Kidney epithelial cell (primary cell): ENCODE measurements around the gene DMKN. TPM values are rescaled to one million over a fixed set of nuclear protein-coding genes. Genes with fewer than 3 reads are reported as not detected.

ENCODE experiments used
- DNase-seq: peaks from one replicate; pipeline ENCODE4 v3.0.0-alpha.2; 2010; ENCODE audit warnings: low read depth
- H3K27me3 ChIP-seq: 2 replicates; pipeline ENCODE4 v1.6.0; 2011; ENCODE audit warnings: low read length; ENCODE audit not compliant: control insufficient read depth, insufficient read depth
- H3K36me3 ChIP-seq: 2 replicates; pipeline ENCODE4 v1.5.1; 2011; ENCODE audit warnings: low read length; ENCODE audit not compliant: control insufficient read depth, insufficient read depth
- H3K4me3 ChIP-seq: 2 replicates; pipeline ENCODE4 v1.5.1; 2011; ENCODE audit warnings: low read depth, mild to moderate bottlenecking, control low read depth, low read length
- total RNA-seq: library from RNA; depleted of rRNA; stranded (reverse); fragments of >200 nt; gene quantifications from 2 replicates; pipeline ENCODE4 v1.2.3, GENCODE V29; 2015
- TF ChIP-seq, protein P1 (sequence below): IDR thresholded peaks from 2 replicates; pipeline ENCODE4 v1.5.1; 2011; ENCODE audit warnings: mild to moderate bottlenecking, moderate library complexity, low read length, control low read depth, inconsistent platforms; ENCODE audit not compliant: insufficient read depth, poor library complexity, severe bottlenecking

DMKN gene
- 219 and 266 TPM in 2 replicates for total RNA-seq

DNA sequence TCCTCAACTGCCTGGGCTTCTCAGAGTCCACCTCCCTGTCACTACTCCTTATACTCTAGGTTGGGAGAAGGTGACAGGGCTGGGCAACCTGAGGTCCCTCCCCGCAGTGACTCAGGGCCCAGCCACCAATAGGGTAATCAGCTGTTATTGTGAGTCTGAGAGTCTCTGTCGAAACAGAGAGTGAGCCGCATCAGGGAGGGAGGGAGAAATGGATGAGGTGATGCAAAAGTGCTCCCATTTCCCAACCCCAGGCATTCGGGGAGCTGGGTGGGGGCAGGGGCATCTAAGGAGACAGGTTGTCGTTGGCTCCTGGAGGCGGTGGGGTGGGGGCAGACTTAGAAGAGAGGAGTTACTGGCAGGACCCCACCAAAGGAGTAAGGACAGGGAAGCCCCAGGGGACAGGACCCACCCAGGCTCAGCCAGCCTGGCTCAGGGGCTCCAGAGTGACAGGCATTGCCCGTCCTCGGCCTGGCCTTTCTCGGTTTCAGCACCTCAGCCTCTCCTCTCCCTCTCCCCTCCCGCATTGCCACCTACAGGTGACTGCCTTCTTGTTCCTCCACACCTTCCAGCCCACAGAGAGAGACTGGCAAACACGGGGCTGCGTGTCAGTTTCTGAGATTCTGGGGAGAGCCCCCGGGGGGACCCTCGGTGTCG lies at the start of gene DMKN:
TSS of gene DMKN (minus strand) at position 22 of the 654 bp plus-strand sequence. CDS start 174 bp downstream, outside the sequence.
- TF ChIP-seq, protein P1, sequence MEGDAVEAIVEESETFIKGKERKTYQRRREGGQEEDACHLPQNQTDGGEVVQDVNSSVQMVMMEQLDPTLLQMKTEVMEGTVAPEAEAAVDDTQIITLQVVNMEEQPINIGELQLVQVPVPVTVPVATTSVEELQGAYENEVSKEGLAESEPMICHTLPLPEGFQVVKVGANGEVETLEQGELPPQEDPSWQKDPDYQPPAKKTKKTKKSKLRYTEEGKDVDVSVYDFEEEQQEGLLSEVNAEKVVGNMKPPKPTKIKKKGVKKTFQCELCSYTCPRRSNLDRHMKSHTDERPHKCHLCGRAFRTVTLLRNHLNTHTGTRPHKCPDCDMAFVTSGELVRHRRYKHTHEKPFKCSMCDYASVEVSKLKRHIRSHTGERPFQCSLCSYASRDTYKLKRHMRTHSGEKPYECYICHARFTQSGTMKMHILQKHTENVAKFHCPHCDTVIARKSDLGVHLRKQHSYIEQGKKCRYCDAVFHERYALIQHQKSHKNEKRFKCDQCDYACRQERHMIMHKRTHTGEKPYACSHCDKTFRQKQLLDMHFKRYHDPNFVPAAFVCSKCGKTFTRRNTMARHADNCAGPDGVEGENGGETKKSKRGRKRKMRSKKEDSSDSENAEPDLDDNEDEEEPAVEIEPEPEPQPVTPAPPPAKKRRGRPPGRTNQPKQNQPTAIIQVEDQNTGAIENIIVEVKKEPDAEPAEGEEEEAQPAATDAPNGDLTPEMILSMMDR, result peak; percentile 27
- Histone ChIP-seq H3K4me3 (no peak within 1 kb of the TSS), H3K36me3 (no peaks in the 10 kb centered on the region), H3K27me3 (peaks cover 11% of the 10 kb centered on the region)
- no peak for DNase-seq

DNA sequence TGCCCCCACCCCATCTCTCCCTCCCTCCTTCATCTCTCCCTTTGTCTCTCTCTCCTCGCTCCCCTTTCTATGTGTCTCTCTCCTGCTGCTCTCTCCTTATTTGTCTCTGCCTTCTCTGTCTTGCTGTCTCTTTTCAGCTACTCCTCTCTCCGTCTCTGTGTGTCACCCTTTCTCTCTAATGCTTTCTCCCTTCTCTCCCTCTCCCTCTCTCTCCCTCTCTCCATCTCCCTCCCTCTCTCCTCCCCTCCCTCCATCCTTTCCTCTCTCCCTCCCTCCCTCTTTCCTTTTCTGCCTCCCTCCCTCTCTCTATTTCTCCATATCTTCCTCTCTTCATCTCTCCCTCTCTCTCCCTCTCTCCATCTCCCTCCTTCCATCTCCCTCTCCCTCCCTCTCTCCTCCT lies 49.3 kb upstream of the DMKN start:
- DNase-seq, result no peak
- Histone ChIP-seq H3K4me3 (no peak overlapping the region), H3K36me3 (no peaks in the 10 kb centered on the region), H3K27me3 (peaks cover 22% of the 10 kb centered on the region)
- TF ChIP-seq, protein P1, result no peak

GRCh38 chr19:35562336-35562735 lies 48.9 kb upstream of the DMKN start:
- Histone ChIP-seq H3K36me3 (no peaks in the 10 kb centered on the region), H3K4me3 (no peak overlapping the region), H3K27me3 (peaks cover 26% of the 10 kb centered on the region)
- TF ChIP-seq, protein P1, result no peak
- DNase-seq, result no peak

- Histone ChIP-seq H3K27me3 (peaks cover 27% of the 10 kb centered on the region), H3K4me3 (no peak overlapping the region), H3K36me3 (no peaks in the 10 kb centered on the region)
- DNase-seq, result no peak
- TF ChIP-seq, protein P1, result no peak
These were observed 48.0 kb upstream of the DMKN start for GRCh38 chr19:35561436-35561835.

DNA sequence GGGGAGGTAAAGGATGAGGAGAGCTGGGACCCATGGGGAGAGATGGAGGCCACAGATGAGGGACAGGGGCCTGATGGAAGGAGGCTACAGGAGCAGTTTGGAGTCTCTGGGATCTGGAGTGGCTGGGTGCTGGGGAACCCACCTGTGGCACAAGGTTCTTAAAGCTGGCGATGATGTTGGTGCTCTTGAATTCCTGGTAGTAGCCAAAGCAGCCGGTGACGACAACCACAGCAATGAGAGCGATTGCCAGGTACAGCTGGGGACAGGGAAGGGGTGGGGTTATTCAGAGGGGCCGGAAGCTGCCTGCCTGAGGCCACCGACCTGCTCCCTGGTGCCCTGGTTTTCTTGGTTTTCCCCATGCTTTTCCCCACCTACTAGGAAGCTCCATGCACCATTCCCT lies 47.2 kb upstream of the DMKN start:
- TF ChIP-seq, protein P1, result no peak
- Histone ChIP-seq H3K36me3 (no peaks in the 10 kb centered on the region), H3K27me3 (peaks cover 27% of the 10 kb centered on the region), H3K4me3 (no peak overlapping the region)
- no peak for DNase-seq

- Histone ChIP-seq H3K27me3 (peaks cover 29% of the 10 kb centered on the region), H3K4me3 (no peak overlapping the region), H3K36me3 (no peaks in the 10 kb centered on the region)
- no peak for DNase-seq
- TF ChIP-seq, protein P1, result no peak
These were observed 46.8 kb upstream of the DMKN start for GRCh38 chr19:35560271-35560670.
